Inferior parietal cortex (tissue), 1 donor: Measurements from ENCODE around the gene ATP2B3.

Experiments
- DNase-seq: peaks from one replicate; pipeline ENCODE4 v3.0.0-alpha.2; 2016; ENCODE audit errors: extremely low spot score

Gene ATP2B3

GRCh38 chrX:153488231-153488914 lies 29.1 kb upstream of the ATP2B3 start:
- DNase-seq, result no peak

- DNase-seq, result no peak
Measured at GRCh38 chrX:153490217-153490930, 27.1 kb upstream of the ATP2B3 start.

GRCh38 chrX:153491351-153491914 lies 26.0 kb upstream of the ATP2B3 start:
- no peak for DNase-seq

- DNase-seq, result no peak
Measured at GRCh38 chrX:153491918-153492317, 25.5 kb upstream of the ATP2B3 start.

- no peak for DNase-seq
Measured at GRCh38 chrX:153492543-153492942, 24.9 kb upstream of the ATP2B3 start.

GRCh38 chrX:153493085-153493484 lies 24.4 kb upstream of the ATP2B3 start:
- no peak for DNase-seq

GRCh38 chrX:153494061-153494460 lies 23.4 kb upstream of the ATP2B3 start:
- no peak for DNase-seq

- no peak for DNase-seq
Measured at GRCh38 chrX:153494541-153495361, 22.7 kb upstream of the ATP2B3 start, which contains the start of gene BGN. BGN (plus strand) TSS chrX:153494980; CDS start chrX:153504632, 9,652 bp downstream.

GRCh38 chrX:153495362-153495751 lies 22.1 kb upstream of the ATP2B3 start:
- no peak for DNase-seq

- no peak for DNase-seq
Measured at GRCh38 chrX:153495903-153496589, 21.4 kb upstream of the ATP2B3 start.

- DNase-seq, result no peak
Measured at GRCh38 chrX:153496590-153496959, 20.9 kb upstream of the ATP2B3 start.

- no peak for DNase-seq
Measured at GRCh38 chrX:153498453-153498852, 19.0 kb upstream of the ATP2B3 start.

GRCh38 chrX:153499341-153499740 lies 18.1 kb upstream of the ATP2B3 start:
- no peak for DNase-seq

- peak; percentile 31 for DNase-seq
Measured at GRCh38 chrX:153499876-153500275, 17.6 kb upstream of the ATP2B3 start.

GRCh38 chrX:153500676-153501280 lies 16.7 kb upstream of the ATP2B3 start:
- no peak for DNase-seq

GRCh38 chrX:153501530-153501929 lies 15.9 kb upstream of the ATP2B3 start:
- DNase-seq, result no peak

- no peak for DNase-seq
Measured at GRCh38 chrX:153502131-153502530, 15.3 kb upstream of the ATP2B3 start.

- DNase-seq, result no peak
Measured at GRCh38 chrX:153502796-153503195, 14.6 kb upstream of the ATP2B3 start.

GRCh38 chrX:153504445-153505016 lies 12.9 kb upstream of the ATP2B3 start:
- no peak for DNase-seq

- no peak for DNase-seq
Measured at GRCh38 chrX:153505361-153505760, 12.1 kb upstream of the ATP2B3 start.
